Left ventricle myocardium superior (tissue), 1 donor: ENCODE results near the gene TMEM50B. TPM values are rescaled to one million over a fixed set of nuclear protein-coding genes. Genes with fewer than 3 reads are reported as not detected.
A peak's percentile ranks its signal among the peaks of the same experiment; 100 is the strongest.

Experiments
- ATAC-seq: fragments of 200-7000 bp; cut with Tn5 transposase; one replicate; pipeline ENCODE4 v1.9.1; 2020; ENCODE audit warnings: mild to moderate bottlenecking, moderate library complexity
- DNase-seq: peaks from one replicate; pipeline ENCODE4 v3.0.0-alpha.2; 2020
- intact Hi-C: fragments of 100-400 bp; cut with micrococcal nuclease; formaldehyde crosslinking; loops from one replicate; pipeline ENCODE4 v1.11.0; 2022
- total RNA-seq: library from RNA; stranded (reverse); fragmentation: NEBNext Ultra II Directional; extraction: Animal tissue kit (Norgen Biotek cat#: 25700); gene quantifications from one replicate; pipeline ENCODE4 v1.2.1, GENCODE V29; 2021
- donor health status: DM: no; HTN: yes; CAD: no; lungs with severe emphysema.

TMEM50B gene
- total RNA-seq, 1 donor from 2014 or later: 32.8 TPM

- intact Hi-C loops: no loop called here
- peak; percentile 78 for DNase-seq
Observed at GRCh38 chr21:33403128-33403785, 76.5 kb downstream of the TMEM50B start, which contains the start of gene IFNGR2. Gene IFNGR2 (plus strand): TSS chr21:33403413. CDS start chr21:33403544, 131 bp downstream.

GRCh38 chr21:33402001-33402979, 77.5 kb downstream of the TMEM50B start:
- DNase-seq (peak; percentile 74), ATAC-seq (peak; percentile 64)
- intact Hi-C loops: no loop called here

More at GRCh38 chr21:33403128-33403785, 76.5 kb downstream of the TMEM50B start, which contains the start of gene IFNGR2:
- ATAC-seq: peak; percentile 72

GRCh38 chr21:33401630-33401992, 78.2 kb downstream of the TMEM50B start:
- DNase-seq (no peak), ATAC-seq (no peak)
- intact Hi-C loops: no loop called here

Other genes starting within 250 kb of the TMEM50B start
- 6.3 TPM for gene IL10RB, start 213.6 kb downstream of the TMEM50B start, total RNA-seq
- 23.6 TPM for gene IFNAR1, start 155.0 kb downstream of the TMEM50B start, total RNA-seq
- gene IFNGR2, start 76.6 kb downstream of the TMEM50B start, total RNA-seq: 35.1 TPM
- gene DNAJC28, start 11.7 kb upstream of the TMEM50B start, total RNA-seq: 6.7 TPM
- 33.4 TPM for gene GART, start 62.1 kb upstream of the TMEM50B start, total RNA-seq
- 141 TPM for gene SON, start 63.1 kb upstream of the TMEM50B start, total RNA-seq
- gene DONSON, start 108.7 kb upstream of the TMEM50B start, total RNA-seq: 7.6 TPM
- 25.2 TPM for gene CRYZL1, start 161.8 kb upstream of the TMEM50B start, total RNA-seq
- 44.4 TPM for gene ITSN1, start 162.5 kb upstream of the TMEM50B start, total RNA-seq